ENCODE results near the gene ZNF845.
"Not testable (repeated sequence)": the region's sequence is repeated elsewhere in the genome, so short reads cannot be mapped to it uniquely, and the experiment has no call there.

ZNF845 gene

GRCh38 chr19:53333463-53334449 is at the start of gene ZNF845:
Gene ZNF845 (plus strand): TSS chr19:53333749. CDS start chr19:53341308, 7,559 bp downstream.
- DNase-seq (ENCODE audit: low read depth), result peak; percentile 59

- no peak for DNase-seq (ENCODE audit: low read depth)
Measured at GRCh38 chr19:53285087-53285486, 48.5 kb upstream of the ZNF845 start.

GRCh38 chr19:53290758-53291549 is 42.6 kb upstream of the ZNF845 start:
- DNase-seq (ENCODE audit: low read depth), result no peak

- DNase-seq (ENCODE audit: low read depth), result no peak
Measured at GRCh38 chr19:53294786-53295441, 38.6 kb upstream of the ZNF845 start.

GRCh38 chr19:53301341-53301740 is 32.2 kb upstream of the ZNF845 start:
- not testable (repeated sequence) for DNase-seq (ENCODE audit: low read depth)

- no peak for DNase-seq (ENCODE audit: low read depth)
Measured at GRCh38 chr19:53308339-53308811, 25.2 kb upstream of the ZNF845 start.

GRCh38 chr19:53311044-53311443 is 22.5 kb upstream of the ZNF845 start:
- DNase-seq (ENCODE audit: low read depth), result no peak

- DNase-seq (ENCODE audit: low read depth), result no peak
Measured at GRCh38 chr19:53311897-53312296, 21.7 kb upstream of the ZNF845 start.

- DNase-seq (ENCODE audit: low read depth), result peak; percentile 2
Measured at GRCh38 chr19:53328967-53329366, 4.6 kb upstream of the ZNF845 start.

GRCh38 chr19:53332484-53332883 is 1.1 kb upstream of the ZNF845 start:
- DNase-seq (ENCODE audit: low read depth), result no peak

GRCh38 chr19:53333066-53333462 is 485 bp upstream of the ZNF845 start:
- peak; percentile 19 for DNase-seq (ENCODE audit: low read depth)

GRCh38 chr19:53344403-53344802 is 10.9 kb downstream of the ZNF845 start:
- not testable (repeated sequence) for DNase-seq (ENCODE audit: low read depth)

- no peak for DNase-seq (ENCODE audit: low read depth)
Measured at GRCh38 chr19:53355739-53356138, 22.2 kb downstream of the ZNF845 start.

GRCh38 chr19:53357821-53358581 is 24.5 kb downstream of the ZNF845 start:
- DNase-seq (ENCODE audit: low read depth), result no peak

- DNase-seq (ENCODE audit: low read depth), result not testable (repeated sequence)
Measured at GRCh38 chr19:53360056-53360455, 26.5 kb downstream of the ZNF845 start.

- peak; percentile 21 for DNase-seq (ENCODE audit: low read depth)
Measured at GRCh38 chr19:53365134-53365898, 31.8 kb downstream of the ZNF845 start, which contains the start of gene ZNF525. Gene ZNF525 (plus strand): TSS chr19:53365705. CDS start chr19:53372282, 6,577 bp downstream.

- DNase-seq (ENCODE audit: low read depth), result no peak
Measured at GRCh38 chr19:53365899-53366493, 32.4 kb downstream of the ZNF845 start.

GRCh38 chr19:53372196-53372595 is 38.6 kb downstream of the ZNF845 start:
- no peak for DNase-seq (ENCODE audit: low read depth)

GRCh38 chr19:53374288-53374687 is 40.7 kb downstream of the ZNF845 start:
- DNase-seq (ENCODE audit: low read depth), result no peak

- DNase-seq (ENCODE audit: low read depth), result no peak
Measured at GRCh38 chr19:53374743-53375142, 41.2 kb downstream of the ZNF845 start.
